Middle frontal gyrus (tissue), 1 donor: ENCODE measurements around the gene ACKR3.

Source experiments
- DNase-seq: peaks from one replicate; pipeline ENCODE4 v3.0.0-alpha.2; 2015; ENCODE audit warnings: low spot score; ENCODE audit errors: extremely low spot score

Gene ACKR3

DNA sequence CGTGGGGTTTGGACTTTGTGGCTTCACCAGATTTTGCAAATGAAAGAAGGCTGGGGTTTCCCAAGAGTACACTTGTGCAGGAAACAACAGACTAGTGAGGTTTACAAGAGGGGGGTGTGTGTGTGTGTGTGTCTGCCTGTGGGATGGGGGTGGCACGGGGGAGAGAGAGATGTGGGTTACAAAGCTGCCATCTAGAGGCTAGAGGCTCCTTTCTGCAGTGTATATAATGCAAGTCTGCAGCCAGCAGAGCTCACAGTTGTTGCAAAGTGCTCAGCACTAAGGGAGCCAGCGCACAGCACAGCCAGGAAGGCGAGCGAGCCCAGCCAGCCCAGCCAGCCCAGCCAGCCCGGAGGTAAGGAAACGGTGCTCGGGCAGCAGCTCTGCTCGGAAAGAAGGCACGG, at the start of gene ACKR3:
TSS of gene ACKR3 (plus strand) at position 253 of the 401 bp plus-strand sequence. CDS start 10,641 bp downstream, outside the sequence.
- DNase-seq: peak; percentile 71

DNA sequence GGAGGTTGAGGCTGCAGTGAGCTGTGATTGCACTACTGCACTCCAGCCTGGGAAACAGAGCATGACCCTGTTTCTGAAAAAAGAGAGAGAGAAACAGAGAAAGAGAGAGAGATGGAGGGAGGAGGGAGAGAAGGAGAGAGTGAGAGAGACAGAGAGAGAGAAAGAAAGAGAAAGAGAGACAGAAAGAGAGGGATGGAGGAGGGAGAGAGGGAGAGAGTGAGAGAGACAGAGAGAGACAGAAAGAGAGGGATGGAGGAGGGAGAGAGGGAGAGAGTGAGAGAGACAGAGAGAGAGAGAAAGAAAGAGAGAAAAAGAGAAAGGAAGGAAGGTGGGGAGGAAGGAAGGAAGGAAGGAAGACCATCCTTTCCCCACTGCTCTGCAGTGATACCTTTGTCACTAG, 48.1 kb upstream of the ACKR3 start:
- DNase-seq: no peak

DNA sequence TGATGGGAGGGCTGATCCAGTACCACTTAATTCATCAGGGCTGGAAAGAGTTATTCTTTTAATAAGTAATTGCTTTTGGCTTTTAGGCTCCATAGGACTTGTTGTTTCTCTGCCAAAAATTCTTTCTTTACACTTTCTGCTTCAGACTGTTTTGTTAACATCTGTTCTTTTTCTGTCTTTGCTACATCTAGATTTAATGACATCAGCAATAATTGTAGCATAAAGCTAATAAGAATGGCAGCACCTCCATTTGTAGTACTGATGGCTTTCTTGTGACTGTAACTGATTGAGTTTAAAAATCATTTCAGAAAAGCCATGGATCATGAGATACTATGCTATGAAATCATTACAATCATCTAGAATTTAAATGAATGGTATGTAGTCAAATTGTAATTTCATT, 46.4 kb upstream of the ACKR3 start:
- no peak for DNase-seq

- no peak for DNase-seq
These were observed 44.1 kb upstream of the ACKR3 start for GRCh38 chr2:236525411-236525997.

- no peak for DNase-seq
These were observed 43.0 kb upstream of the ACKR3 start for GRCh38 chr2:236526455-236527158.

GRCh38 chr2:236527159-236527630, 42.4 kb upstream of the ACKR3 start:
- DNase-seq: no peak

DNA sequence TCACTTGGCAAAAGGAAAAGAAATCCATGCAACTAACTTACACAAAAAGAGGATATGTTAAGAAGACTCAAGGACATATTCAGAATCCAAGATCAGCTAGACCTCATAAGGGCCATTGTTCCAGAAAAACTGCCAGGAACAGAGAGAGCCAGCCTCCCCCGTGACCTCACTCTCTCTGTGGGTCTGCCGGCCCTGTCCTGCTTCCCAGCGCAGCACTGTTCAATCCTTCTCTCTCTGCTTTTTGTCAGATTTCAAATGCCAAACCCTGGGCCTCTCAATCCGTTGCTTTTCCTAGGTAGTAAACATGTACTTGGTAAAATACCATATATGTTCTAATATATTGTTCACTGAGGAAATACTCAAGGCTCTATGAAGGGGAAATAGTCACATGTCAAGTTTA, 40.0 kb upstream of the ACKR3 start:
- no peak for DNase-seq

DNA sequence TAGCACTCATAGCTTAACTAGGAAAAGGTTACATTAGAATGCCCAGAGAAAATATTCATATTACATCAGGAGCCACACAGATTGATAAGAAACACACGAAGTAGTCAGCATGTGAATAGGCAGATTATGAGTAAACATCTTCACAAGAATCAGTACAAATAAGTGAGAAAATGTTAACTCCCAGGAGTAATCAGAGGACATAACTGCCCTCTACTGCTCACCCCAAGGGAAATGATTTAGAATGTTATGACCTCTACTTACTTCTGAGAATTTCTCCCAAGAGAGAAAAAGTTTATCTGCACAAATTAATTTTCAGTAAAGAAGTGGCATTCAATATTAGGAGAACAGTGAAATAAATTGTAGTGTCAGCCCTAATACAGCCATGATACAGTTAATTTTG, 39.1 kb upstream of the ACKR3 start:
- DNase-seq: no peak

DNA sequence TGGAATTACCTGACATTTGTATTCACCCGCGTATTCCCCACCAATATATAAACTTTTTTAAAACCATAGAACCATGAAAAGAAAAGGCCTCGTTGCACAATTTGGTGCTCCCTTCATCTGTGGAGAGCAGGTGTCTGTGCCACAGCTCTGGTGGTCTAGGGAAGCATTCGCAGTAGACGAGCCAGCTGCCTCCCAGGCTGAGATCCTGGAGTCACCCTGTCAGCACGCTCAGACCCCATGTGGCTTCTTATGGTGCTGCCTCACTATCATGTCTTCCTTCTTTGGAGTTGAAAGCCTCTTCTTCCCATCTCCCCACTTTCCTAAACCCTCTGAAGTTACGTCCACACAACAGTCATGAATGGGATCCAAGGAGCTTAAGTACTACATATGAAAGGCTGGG, 38.4 kb upstream of the ACKR3 start:
- no peak for DNase-seq

- DNase-seq: no peak
These were observed 37.6 kb upstream of the ACKR3 start for GRCh38 chr2:236531996-236532395.

- no peak for DNase-seq
These were observed 36.3 kb upstream of the ACKR3 start for GRCh38 chr2:236533343-236533742.

DNA sequence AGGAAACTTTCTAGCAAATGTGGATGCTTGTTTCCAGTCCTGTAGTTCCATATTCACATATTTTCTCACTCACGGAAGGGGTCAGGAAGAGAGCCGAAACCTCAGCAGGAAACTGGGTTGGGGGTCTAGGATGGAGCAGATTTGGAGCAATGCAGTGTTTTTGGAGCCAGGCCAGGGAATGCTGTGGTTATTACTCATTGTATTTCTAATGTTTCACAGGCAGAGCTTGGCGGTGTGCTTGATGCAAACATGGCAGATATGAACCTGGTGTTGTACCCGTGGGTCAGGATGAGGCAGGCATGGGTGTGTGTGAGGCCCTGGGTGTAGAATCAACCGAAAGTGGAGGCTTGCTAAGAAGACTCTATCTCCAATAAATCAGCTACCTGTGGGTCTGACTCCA, 34.6 kb upstream of the ACKR3 start:
- no peak for DNase-seq

DNA sequence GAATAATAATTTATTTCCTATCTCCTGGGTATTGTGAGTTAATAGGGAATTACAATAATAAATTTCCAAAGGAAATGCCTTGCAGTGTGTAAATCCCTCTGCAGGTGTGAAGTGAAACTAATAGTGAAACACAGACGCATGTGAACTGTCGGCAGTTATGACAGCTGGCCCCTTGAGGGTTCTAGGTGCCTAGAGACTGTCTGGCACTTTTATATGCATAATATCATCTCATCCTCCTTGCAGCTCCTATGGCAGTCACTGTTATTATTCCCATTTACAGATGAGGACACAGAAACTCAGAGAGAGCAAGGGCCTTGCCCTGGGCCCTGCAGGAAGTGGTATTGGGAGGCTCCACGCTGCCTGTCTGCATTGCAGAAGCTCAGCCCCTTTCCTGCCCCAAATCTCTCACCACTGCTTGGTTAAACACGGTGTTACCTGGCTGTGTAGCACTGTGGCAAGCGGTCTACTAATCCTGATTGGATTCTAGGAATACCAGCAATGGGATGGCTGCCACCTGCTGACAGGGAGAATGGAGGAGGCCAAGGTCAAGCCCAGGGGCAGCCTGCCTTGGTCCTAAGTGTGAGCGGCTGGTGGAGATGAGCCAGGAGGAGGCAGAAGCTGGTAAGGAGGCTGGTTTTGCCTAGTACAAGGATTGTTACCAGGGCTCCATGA, 32.8 kb upstream of the ACKR3 start:
- no peak for DNase-seq

- no peak for DNase-seq
These were observed 31.4 kb upstream of the ACKR3 start for GRCh38 chr2:236538242-236538641.

- no peak for DNase-seq
These were observed 28.5 kb upstream of the ACKR3 start for GRCh38 chr2:236541008-236541562.

DNA sequence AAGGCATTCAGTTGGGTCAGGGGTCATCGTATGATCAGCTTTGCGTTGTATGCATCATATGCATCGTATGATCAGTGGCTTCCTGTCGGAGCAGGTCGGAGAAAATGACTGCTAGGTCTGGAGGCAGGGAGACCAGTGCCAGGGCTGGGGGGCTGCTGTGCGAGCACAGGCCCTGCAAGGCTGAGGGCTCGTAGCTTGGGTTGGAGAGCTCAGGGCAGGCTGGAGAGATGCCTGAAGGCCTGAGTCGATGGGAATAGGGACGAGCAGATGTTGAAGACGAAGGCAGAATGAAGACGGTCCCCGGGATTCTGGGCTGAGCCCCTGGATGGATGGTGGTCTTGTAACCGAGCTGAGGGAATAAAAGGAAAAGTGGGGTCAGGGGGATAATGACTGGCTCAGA, 25.3 kb upstream of the ACKR3 start:
- no peak for DNase-seq

DNA sequence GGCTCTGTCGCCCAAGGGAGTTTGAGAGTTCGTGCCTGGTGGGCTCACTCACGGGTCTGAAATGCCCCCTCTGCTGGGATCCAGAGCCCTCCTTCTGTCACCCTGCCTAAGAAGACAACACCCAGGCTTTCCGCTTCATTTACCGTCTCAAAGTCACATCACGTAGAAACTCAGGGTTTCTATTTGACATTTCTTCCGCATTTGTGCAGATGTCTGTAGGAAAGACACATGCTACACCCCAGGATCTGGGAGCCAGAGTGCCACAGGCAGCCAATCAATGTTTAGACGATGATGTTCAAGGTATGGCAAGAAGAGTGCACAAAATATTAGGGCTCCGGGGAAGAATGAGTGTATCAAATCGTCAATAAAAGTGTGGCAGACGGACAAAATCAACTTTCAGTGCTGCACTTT, 24.4 kb upstream of the ACKR3 start:
- no peak for DNase-seq

DNA sequence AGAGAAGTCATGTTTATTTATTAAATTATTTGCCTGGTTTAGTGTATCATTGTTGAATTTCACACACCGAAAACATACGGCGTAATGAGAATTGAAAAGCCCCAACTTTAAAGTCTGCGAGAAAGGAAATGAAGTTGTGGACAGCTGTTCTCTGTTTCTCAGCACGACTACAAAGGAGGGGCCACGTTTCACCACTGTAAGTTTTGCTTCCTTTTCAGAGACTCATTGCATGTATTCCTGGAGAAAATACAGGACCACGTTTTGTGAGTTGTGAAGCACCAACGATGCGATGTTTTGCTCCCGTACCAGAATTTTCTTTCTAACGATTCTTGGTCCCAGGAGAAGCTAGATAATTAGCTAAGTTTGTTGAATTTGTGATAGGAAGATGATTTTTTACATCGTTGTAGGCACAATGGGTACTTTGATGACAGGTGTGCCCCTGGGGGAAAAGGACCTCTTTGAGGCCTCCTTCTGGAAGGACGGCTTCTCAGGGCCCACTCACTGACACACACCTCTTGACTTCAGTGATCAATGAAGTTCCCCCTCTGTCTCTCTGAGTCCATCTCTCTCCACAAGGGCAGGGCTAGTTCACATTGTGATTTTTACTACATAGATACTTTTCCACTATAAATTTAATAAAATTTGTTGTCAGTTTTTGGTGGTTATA, 23.7 kb upstream of the ACKR3 start:
- DNase-seq: no peak

- DNase-seq: no peak
These were observed 23.0 kb upstream of the ACKR3 start for GRCh38 chr2:236546561-236547002.

DNA sequence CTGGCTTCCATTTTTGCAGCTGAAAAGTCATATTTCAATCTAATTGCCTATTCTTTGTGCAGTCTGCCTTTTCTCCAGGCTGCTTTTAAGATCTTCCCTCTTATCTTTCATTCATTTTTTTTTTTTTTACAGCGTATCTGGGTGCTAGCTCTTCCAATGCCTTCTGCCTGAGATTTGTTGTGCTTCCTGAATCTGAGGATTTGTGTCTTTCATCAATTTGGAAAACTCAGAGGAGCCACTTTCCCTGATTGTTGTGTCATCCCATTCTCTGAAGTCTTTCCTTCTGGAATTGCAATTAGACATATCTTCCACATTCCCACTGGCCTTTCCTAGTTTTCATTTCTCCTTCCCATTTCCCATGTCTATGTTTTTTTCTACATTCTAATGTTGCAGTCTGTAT, 21.9 kb upstream of the ACKR3 start:
- no peak for DNase-seq

- DNase-seq: no peak
These were observed 21.3 kb upstream of the ACKR3 start for GRCh38 chr2:236548179-236548921.
